Neural cell (in vitro differentiated cells): Measurements from ENCODE around the gene WDR1.

Experiments used
- EP300 ChIP-seq: fragments of 450-650 bp; conservative IDR thresholded peaks from 2 replicates; pipeline ENCODE4 v1.6.1; 2014; ENCODE audit warnings: antibody characterized with exemption, mild to moderate bottlenecking, moderate library complexity; ENCODE audit not compliant: poor library complexity, severe bottlenecking
- EZH2 ChIP-seq: fragments of 200-600, 300-800 bp; shearing (Covaris generic), sonication (generic); IDR thresholded peaks from 2 replicates; pipeline ENCODE4 v1.6.1; 2014; ENCODE audit warnings: antibody characterized with exemption, low read length, borderline replicate concordance, mild to moderate bottlenecking; ENCODE audit not compliant: insufficient read depth, poor library complexity, severe bottlenecking
- MXI1 ChIP-seq: fragments of 450-650 bp; conservative IDR thresholded peaks from 2 replicates; pipeline ENCODE4 v1.6.1; 2014; ENCODE audit warnings: antibody characterized with exemption, mild to moderate bottlenecking; ENCODE audit not compliant: poor library complexity, severe bottlenecking
- POLR2AphosphoS5 ChIP-seq: IDR thresholded peaks from 2 replicates; pipeline ENCODE4 v1.6.1; 2012
- RAD21 ChIP-seq: fragments of 450-650 bp; conservative IDR thresholded peaks from 2 replicates; pipeline ENCODE4 v1.6.1; 2014; ENCODE audit warnings: antibody characterized with exemption, mild to moderate bottlenecking, moderate library complexity
- SMC3 ChIP-seq: fragments of 450-650 bp; conservative IDR thresholded peaks from 2 replicates; pipeline ENCODE4 v1.6.1; 2014; ENCODE audit warnings: antibody characterized with exemption, mild to moderate bottlenecking, moderate library complexity; ENCODE audit not compliant: poor library complexity
- TAF1 ChIP-seq: IDR thresholded peaks from 2 replicates; pipeline ENCODE4 v1.6.1; 2012; ENCODE audit warnings: low read depth
- TF ChIP-seq, protein P1 (sequence below): fragments of 450-650 bp; IDR thresholded peaks from 2 replicates; pipeline ENCODE4 v1.5.1; 2014; ENCODE audit warnings: antibody characterized with exemption, mild to moderate bottlenecking, moderate library complexity; ENCODE audit not compliant: poor library complexity, severe bottlenecking
- TF ChIP-seq, protein P2 (sequence below): IDR thresholded peaks from 2 replicates; pipeline ENCODE4 v1.6.1; 2012; ENCODE audit warnings: borderline replicate concordance

GRCh38 chr4:10034612-10035104 is 81.9 kb downstream of the WDR1 start:
- TF ChIP-seq, protein P1, sequence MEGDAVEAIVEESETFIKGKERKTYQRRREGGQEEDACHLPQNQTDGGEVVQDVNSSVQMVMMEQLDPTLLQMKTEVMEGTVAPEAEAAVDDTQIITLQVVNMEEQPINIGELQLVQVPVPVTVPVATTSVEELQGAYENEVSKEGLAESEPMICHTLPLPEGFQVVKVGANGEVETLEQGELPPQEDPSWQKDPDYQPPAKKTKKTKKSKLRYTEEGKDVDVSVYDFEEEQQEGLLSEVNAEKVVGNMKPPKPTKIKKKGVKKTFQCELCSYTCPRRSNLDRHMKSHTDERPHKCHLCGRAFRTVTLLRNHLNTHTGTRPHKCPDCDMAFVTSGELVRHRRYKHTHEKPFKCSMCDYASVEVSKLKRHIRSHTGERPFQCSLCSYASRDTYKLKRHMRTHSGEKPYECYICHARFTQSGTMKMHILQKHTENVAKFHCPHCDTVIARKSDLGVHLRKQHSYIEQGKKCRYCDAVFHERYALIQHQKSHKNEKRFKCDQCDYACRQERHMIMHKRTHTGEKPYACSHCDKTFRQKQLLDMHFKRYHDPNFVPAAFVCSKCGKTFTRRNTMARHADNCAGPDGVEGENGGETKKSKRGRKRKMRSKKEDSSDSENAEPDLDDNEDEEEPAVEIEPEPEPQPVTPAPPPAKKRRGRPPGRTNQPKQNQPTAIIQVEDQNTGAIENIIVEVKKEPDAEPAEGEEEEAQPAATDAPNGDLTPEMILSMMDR: no peak
- TF ChIP-seq SMC3 (no peak), POLR2AphosphoS5 (no peak), EZH2 (no peak), EP300 (no peak), TAF1 (no peak), RAD21 (no peak), MXI1 (no peak)
- TF ChIP-seq, protein P2, sequence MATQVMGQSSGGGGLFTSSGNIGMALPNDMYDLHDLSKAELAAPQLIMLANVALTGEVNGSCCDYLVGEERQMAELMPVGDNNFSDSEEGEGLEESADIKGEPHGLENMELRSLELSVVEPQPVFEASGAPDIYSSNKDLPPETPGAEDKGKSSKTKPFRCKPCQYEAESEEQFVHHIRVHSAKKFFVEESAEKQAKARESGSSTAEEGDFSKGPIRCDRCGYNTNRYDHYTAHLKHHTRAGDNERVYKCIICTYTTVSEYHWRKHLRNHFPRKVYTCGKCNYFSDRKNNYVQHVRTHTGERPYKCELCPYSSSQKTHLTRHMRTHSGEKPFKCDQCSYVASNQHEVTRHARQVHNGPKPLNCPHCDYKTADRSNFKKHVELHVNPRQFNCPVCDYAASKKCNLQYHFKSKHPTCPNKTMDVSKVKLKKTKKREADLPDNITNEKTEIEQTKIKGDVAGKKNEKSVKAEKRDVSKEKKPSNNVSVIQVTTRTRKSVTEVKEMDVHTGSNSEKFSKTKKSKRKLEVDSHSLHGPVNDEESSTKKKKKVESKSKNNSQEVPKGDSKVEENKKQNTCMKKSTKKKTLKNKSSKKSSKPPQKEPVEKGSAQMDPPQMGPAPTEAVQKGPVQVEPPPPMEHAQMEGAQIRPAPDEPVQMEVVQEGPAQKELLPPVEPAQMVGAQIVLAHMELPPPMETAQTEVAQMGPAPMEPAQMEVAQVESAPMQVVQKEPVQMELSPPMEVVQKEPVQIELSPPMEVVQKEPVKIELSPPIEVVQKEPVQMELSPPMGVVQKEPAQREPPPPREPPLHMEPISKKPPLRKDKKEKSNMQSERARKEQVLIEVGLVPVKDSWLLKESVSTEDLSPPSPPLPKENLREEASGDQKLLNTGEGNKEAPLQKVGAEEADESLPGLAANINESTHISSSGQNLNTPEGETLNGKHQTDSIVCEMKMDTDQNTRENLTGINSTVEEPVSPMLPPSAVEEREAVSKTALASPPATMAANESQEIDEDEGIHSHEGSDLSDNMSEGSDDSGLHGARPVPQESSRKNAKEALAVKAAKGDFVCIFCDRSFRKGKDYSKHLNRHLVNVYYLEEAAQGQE: no peak
